ENCODE data around the gene GUCY1A1.

The GUCY1A1 gene

DNA sequence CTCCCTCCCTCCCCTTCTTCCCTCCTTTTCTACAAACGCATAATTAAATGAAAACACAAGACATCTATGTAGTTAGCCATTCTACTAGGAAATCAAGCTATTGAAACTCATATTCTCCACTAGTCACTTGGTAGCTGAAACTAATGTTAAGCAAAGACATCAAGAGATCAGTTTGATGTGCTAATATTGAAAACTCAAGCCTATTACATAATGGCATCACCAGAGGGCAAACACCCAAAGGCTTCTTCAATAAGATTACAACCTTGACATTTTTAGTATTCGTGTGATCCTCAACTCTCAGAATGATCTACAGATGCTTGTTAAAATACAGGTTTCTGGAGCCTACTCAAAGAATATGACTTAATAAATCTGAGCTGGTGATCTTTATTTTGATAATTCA is 6.2 kb upstream of the GUCY1A1 start:
- no peak for DNase-seq

DNA sequence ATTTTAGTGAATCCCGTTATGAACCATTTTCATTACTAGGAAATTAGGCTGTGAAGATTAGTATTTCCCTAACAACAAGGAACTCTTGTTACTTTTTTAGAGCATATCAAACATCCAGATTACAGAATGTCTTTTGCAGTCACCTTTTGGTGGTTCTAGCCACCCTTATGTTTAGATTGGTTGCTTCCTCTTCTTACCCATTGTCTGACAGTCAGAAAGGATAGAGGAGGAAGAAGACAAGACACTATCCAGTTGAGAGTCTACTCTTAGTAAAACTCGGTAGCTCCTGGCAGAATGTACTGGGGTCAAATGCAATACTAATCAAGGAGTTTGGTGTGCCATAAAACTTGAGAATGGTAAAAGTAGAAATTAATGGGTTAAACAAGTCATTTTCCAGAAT is 1.6 kb upstream of the GUCY1A1 start:
- no peak for DNase-seq

DNA sequence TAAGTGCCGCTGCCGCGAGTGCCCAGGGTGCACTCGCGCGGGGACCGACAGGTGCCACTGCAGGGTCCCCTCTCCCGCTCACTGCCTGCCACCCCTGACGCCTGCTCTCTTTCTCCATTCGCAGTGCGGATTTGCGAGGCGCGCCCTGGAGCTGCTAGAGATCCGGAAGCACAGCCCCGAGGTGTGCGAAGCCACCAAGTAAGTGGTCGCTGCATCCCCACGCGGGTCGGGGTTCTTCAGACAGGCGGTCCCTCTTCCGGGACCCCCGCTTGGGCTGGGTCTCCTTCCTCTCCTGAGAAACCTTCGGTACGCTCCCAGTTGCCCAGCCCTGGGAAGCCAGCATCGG is 547 bp downstream of the GUCY1A1 start:
- no peak for DNase-seq

DNA sequence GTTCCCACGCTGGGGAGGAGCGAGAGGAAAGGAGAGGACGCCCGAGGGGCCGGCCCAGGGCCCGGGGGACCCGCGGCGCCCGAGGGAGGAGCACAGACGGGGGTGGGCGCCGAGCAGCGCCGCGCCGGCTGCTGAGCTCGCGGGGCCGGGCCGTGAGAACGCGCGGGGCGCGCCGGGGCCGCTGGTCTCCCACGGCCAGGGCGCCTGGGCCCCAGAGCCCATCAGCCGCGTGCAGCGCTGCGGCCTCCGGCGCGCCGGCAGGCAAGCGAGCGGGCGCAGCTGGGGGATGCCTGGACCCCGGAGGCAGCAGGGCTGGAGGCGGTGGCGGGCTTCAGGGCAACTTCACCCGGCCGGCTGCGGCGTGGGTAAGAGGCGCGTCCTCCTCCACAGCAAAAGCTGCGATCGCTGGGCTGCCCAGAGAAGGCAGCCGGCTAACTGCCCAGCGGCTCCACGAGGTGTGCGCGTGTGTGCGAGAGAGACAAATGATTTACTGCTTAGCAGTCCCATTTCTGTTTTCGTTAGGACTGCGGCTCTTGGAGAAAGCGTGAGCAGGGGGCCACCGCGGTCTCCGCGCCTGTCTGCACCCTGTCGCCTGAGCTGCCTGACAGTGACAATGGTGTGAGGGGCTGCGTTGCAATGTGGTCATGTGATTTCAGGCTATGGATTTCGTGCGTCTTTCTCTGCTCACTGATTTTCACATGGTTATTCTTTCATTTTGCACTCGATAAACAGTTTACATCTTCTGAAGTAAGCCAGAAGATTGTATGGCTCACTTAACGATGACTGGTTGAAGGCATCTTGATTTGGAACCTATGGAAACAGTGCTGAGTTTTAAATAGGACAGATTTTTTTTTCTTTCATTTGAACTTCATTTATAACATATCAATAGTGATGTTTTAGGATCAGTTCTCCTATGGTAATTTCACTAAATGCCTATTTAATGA is 1.2 kb downstream of the GUCY1A1 start:
- DNase-seq = no peak

- DNase-seq = no peak
These were observed 2.1 kb downstream of the GUCY1A1 start for GRCh38 chr4:155668707-155669220.

DNA sequence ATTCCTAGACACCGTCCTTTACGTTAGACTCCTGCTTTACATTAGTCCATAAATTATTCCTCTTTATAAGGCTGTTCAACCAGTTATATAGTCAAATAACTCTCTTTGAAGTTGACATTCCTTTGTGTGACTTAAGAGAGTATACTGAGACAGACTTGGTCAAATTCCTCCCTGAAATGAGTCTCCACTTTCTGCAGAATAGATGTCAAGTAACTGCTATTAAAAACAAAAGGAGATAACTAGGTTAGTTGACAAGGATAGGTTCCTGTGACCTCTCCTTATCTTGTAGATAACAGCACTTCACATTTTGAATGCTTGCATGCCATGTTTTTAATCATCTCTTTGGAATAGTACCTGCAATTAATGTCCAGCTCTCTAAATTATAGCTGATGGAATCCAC is 5.7 kb downstream of the GUCY1A1 start:
- no peak for DNase-seq

DNA sequence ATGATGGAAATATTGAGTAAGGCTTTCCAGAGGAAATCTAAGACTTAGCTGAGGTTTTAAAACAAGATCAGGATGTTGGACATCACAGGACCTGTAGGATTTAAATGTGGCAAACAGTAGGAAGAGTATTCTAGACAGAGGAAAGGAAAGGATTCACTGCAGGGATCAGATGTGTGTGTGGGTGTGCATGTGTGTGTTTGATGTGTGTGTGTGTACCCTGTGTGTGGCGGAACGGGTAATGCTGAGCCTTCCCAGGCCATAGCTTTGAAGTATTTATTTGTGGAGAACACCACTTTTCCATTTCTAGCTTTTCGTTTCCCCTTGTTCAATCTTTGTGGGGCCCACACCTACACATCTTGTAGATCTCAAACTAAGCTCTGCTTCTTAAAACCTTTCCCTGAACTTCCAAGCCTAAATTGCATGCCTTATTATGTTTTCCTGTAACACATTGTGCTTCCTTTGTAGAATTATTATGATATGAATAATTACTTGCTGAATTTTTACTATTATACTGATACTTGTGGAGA is 6.9 kb downstream of the GUCY1A1 start:
- DNase-seq = no peak

DNA sequence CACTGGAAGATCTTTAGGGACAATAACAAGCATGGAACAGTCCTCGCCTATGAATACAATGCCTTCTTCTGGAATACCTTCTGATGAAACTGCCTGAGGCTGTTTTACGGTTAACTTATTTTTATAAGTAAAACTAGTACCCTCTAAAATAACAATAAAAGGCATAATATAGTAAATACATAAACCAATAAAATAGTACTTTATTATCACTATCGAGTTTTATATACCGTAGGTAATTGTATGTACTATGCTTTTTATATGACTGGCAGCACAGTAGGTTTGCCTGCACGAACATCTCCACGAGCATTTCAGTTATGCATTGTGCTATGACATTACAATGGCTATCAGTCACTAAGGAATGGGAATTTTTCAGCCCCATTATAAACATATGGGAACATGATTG is 8.0 kb downstream of the GUCY1A1 start:
- no peak for DNase-seq

GRCh38 chr4:155675709-155676429 is 9.2 kb downstream of the GUCY1A1 start:
- no peak for DNase-seq

GRCh38 chr4:155676430-155676825 is 9.8 kb downstream of the GUCY1A1 start:
- DNase-seq = no peak

GRCh38 chr4:155678011-155678410 is 11.4 kb downstream of the GUCY1A1 start:
- DNase-seq = no peak

DNA sequence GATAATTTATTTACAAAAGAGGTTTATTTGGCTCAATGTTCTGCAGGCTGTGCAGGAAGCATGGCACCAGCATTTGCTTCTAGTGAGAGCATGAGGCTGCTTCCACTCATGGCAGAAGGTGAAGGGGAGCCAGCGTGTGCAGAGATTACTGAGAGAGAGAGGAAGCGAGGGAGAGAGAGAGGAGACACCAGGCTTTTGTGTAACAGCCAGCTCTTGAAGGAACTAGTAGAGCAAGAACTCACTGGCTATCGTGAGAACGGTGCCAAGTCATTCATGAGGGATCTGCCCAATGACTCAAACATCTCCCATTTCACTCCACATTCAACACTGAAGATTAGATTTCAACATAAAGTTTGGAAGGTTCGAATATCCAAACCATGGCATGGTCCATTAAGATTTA is 12.7 kb downstream of the GUCY1A1 start:
- DNase-seq = no peak

DNA sequence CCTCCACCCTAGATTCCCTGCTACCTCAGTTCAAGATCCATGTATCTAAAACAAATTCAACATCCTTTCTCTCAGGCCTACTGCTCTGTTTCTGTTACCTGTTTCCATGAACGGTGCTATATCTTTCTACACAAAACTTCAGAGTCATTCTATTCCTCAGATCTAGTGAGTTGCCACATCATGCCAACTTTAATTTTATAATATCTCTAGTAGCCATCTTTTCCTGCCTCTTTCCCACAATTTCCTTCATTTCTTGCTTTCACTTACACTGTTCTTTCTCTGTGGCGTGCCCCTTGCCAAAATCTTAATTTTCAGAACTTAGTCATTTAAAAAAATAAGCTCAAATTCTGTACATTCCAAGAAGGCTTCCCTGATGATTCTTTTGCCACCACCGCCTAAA is 15.2 kb downstream of the GUCY1A1 start:
- DNase-seq = no peak

DNA sequence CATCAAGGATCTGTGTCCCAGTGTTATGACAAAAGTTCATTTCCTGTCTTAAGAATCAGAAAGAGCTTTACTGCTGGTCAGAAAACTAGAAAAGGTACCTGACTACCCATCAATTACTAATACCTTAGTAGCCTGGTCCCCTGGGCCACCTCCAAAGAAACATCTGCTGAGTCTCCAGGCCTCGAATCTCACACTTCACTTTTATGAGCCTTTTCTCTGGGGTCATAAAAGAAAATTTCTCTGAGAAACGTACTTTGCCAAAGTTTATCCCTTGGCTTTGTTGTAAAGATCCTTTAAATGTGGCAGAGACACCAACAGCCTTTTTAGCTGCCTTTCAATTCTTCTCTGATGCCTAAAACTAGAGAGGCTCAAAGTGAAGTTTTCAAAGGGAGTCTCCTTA is 17.8 kb downstream of the GUCY1A1 start:
- no peak for DNase-seq

DNA sequence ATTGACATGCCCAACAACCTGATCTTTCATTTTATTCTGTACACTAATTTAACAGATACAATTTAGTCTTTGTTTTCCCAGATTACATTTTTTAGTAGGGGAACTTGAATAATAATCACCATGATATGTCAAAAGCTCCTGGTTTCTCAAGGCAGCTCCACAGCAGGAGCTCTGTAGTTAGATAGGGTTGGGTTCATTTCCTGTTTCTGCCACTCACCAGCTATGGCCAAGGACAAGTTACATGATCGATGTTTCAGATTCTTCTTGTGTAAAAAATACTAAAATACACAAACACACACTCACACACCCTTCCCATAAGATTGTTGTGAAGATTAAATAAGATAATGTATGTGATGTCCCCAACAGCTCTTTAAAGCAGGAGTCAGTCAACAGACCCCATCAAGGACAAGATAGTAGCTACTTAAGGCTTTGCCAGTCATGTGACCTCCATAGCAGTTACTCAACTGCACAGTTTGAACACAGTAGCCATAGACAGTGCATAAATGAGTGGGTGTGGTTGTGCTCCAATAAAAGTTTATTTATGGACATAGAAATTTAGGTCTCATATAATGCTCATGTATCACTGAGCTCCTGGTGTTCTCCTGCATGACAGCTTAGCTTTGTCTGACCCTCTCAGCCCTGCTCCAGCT is 18.4 kb downstream of the GUCY1A1 start:
- no peak for DNase-seq

DNA sequence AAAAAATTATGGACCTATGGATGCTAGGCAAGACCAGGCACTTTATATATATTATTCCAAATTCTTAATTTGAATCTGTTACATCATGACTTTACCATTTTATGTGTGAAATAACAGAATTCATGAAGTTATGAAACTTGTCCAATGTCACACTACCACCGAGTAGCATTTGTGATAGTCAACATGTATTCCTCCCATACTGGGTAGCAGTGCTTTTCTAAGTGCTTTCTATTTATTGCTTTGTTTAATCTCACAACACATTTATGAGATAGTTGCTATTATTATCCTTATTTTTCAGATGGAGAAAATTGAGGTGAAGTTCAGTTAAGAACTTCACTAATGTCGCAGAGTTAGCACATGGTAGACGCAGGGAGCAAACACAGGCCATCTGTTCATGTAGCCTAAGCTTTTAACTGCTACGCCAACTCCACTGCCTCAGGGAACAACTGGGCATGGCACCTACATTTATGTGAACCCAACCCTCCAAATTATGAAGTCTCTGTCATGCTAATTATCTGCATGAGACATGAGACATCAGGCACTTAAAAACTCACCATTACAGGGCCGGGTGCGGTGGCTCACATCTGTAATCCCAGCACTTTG is 20.8 kb downstream of the GUCY1A1 start:
- no peak for DNase-seq

GRCh38 chr4:155688211-155688610 is 21.6 kb downstream of the GUCY1A1 start:
- DNase-seq = no peak

DNA sequence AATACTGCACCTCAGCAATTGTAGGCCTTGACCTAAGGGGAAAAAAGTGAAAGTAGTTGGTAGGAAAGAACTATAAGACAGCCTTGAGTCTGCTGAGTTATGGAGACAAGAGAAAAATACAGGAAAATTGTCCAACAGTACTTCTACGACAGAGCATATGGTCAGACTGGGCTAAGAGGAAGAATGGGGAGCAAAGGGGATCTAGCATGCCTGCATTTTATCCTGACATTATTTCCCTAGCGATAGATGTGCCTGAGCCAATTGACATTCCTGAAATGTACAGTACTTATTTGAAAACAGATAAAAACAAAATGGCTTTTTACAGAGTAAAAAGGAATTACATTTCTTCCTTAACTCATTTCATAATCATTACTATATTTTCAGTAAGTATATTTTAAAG is 22.2 kb downstream of the GUCY1A1 start:
- no peak for DNase-seq

DNA sequence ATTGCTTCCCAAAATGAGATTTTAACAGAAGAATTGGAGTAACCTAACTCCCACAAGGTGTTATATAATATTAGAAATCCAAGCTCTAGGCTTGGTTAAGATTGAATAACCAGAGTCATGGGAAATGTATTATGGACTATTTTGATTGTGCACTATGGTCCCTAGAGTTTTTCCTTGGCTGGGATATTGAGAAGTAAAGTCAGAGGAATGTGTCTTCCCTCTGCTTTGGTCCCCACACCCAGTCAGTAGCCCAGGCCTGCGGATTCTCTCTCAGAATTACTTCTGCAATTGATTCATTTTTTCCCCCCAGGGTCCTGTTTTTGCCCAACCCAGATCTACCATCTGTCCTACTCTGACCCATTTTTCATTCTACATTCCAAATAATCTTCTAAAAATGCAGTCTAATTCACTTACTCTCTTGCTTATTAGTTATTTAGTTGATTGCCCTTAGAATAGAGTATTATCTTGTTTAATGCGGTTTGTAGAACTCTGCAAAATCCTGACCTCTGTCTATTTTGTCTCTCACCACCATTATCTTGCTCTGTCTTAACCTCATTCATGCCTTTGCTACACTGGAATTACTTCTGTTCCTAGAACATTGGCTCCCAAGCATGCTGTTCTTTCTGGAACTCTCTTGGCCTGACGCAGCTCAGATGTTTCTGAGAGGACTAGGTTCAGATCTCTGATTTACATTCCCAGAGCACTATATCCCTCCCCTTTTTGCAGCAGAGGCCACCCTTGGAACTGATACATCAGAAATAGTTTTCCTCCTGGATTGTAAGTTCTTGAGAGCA is 23.6 kb downstream of the GUCY1A1 start:
- no peak for DNase-seq

GRCh38 chr4:155692361-155692760 is 25.7 kb downstream of the GUCY1A1 start:
- no peak for DNase-seq

- no peak for DNase-seq
These were observed 26.5 kb downstream of the GUCY1A1 start for GRCh38 chr4:155693015-155693663.

All from activated T-cell treated with anti-CD3 and anti-CD28 coated beads for 4 hours (primary cell).